ENCODE measurements around the gene POLE3.
A peak's percentile ranks its signal among the peaks of the same experiment; 100 is the strongest.
"Not testable (repeated sequence)": the region's sequence is repeated elsewhere in the genome, so short reads cannot be mapped to it uniquely, and the experiment has no call there.

POLE3 gene, protein sequence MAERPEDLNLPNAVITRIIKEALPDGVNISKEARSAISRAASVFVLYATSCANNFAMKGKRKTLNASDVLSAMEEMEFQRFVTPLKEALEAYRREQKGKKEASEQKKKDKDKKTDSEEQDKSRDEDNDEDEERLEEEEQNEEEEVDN

GRCh38 chr9:113410207-113410864, at the start of gene POLE3, which contains the start of gene C9orf43:
Gene POLE3, minus strand, starts transcription at chr9:113410675. Its CDS starts 382 bp downstream, at chr9:113410293.
Gene C9orf43, plus strand, starts transcription at chr9:113410747. Its CDS starts 2,747 bp downstream, at chr9:113413494.
- peak; percentile 96 for DNase-seq

GRCh38 chr9:113456235-113456634, 45.8 kb upstream of the POLE3 start:
- peak; percentile 14 for DNase-seq

DNA sequence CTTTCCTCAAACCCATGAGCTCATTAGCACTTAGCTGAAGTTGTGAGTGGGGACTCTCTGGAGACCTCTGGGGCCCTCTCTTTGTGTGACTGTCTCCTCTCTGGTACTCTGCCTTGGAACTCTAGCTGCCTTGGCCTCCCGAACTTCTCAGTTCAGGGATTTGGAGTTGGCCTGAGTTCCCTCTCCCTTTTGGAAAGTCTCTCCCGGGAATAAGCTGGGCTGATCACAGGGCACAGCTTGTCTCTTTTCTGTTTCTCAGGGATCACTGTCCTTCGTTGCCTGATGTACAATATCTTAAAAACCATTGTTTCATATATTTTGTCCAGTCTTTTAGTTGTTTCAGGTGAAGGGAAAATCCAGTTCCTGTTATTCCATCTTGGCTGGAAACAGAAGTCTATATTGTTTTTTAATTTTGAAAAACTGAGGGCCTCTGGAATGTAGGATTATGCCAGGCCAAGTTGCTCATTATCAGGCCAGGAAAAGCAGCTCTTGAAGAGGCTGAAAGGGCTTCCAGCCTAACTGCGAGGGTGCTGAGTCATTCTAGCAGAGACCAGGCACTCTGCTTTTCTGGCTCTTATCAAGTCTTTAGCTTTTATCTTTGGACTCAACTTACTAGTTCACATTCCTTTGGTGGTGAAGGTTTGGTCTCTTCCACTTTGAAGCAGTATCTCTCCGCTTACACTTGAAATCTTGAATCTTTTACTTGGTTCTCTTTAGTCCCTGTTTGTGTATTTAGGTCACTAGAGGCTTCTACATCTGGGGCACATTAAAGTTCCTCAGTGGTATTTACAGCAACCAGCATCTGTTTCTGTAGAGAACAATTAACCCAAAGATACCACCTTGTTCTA, 44.7 kb upstream of the POLE3 start:
- DNase-seq: peak; percentile 77

DNA sequence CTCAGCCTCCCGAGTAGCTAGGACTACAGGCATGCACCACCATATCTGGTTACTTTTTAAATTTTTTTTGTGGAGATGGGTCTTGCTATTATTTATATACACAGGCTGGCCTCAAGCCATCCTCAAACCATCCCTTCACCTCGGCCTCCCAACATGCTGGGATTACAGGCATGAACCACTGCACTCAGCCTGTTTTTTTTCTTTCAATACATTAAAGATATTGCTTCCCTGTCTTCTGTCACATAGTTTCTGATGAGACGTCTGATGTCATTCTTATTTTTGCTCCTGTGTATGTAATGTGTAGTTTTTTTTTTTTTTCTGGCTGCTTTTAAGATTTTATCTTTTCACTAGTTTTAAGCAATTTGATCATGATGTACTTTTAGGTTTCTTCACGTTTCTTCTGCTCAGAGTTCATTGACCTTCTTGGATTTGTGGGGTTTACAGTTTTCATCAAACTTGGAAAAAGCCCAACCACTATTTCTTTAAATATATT, 41.7 kb upstream of the POLE3 start:
- no peak for DNase-seq

DNA sequence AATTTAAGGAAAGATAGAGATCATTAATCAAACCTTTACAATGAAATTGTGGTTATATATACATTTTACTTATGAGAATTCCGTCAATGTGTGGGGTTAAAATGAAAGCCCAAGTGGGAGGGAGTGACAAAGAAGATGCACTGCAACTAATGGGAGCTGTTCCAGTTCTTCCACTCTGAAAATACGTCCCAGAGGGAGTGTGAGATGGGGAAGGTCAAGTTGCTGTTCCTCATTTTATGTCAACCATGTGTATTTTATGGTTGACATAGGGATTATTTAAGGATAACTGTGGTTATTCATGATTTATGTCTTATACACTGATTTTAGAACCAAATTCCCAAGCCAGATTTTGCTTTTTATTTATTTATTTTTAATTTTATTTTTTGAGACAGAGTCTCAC, 38.9 kb upstream of the POLE3 start:
- no peak for DNase-seq

DNA sequence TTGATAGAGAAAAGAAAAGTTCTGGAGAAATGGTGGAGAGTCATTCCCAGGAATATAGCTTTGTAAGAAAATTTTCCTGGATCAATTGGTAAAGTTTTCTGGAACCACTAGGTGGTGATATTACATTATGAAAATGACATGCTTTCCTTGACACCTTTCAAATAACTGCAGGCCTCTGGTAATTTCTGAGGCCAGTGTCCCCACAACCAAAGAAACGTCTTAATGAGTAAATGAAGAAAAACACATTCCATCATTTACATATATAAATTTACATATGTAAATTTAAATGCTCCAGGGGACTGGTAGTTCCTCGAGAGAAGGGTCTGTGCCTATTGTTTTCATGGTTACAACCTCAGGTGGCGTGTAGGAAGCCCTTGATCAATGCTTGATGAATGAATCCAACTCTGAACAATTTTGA, 35.9 kb upstream of the POLE3 start:
- peak; percentile 44 for DNase-seq

GRCh38 chr9:113444736-113445135, 34.3 kb upstream of the POLE3 start:
- DNase-seq: no peak

GRCh38 chr9:113437716-113438115, 27.2 kb upstream of the POLE3 start:
- DNase-seq: not testable (repeated sequence)

DNA sequence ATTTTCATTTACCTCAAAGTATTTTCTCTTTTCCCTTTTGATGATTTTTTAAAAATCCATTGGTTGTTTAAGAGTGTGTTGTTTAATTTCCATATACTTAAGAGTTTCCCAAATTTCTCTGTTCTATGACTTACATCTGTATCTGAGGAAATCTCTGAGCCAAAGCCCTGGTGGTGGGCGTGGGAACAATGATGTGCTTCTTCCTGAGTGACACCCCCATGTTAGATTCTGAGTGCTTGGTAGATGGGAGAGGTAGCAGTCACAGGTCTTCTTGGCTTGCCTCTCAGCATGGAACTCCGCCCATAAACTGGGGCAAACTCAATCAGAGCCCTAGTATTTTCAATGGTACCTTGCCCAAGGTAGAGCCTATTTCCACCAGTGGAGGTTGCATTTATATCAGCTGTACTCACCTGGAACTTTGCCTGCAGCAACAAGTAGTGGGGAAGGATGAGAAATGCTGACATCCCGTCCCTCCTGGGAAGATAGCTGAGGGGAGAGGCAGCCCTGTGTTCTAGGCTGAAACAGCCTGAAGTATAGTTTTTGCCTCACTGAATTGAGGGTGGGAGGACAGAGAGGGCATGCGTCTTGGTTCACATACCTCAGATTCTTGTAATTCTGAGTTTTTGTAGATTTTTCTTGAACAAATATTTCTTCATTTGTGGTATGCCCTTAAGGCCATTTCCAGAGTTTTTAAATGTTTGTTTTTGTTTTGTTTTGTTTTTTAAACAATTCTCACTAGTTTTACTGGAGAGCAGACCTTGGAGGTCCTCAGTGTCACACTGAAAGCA, 26.4 kb upstream of the POLE3 start:
- no peak for DNase-seq

DNA sequence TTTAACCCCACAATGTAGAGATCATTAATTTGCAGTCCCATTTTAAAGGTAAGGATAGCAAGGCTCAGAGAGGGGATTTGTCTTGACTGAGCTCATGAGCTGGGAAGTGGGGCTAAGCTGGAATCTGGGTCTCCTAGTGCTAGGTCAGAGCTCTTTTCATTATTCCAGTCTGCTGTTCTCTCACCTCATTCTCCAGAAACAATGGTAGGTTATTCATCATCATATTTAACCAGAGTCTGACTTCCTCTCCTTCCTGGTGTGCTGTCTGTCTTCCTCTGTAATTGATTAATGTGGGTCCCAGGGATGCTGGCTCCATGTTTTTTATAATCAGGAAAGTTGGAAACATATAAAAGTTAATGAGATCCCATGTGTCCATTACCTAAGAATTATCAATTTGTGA, 20.7 kb upstream of the POLE3 start:
- no peak for DNase-seq

GRCh38 chr9:113428062-113428615, 17.7 kb upstream of the POLE3 start:
- no peak for DNase-seq

DNA sequence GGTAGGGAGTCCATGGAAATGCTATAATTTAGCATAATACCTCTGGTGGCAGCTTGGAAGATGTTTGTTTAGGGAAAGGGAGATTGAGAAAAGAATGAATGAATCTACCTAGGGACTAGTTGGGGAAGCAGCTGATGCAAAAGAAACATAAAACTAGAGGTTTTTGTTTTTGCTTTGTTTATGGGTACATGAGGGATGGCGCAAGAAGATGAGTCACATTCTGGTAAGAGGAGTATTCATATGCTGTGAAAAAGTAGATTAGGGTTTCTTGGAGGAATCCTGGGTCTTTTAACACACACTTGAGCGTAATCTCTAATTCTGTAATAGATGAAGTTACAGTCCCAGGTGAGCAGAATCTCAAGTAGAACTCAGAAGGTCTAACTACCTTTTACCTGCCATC, 17.2 kb upstream of the POLE3 start:
- DNase-seq: peak; percentile 64

DNA sequence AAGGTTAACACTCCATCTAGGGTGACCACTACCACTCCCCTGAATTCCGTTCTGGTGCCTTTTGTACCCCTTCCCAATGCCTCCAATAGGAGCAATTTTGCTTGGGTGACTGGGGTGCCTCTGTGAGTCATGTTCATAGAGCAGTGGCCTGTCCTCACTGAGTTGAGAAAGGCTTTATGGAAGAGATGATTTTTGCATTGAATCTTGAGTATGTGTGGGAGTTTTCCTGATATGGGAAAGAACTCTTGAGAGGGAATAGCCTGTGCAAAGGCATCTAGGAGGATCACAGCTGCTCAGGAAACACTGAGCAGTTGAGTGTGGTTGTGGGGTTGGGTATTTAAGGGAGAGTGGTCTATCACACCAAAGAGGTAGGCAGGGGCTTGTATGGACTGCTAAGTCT, 16.2 kb upstream of the POLE3 start:
- no peak for DNase-seq

DNA sequence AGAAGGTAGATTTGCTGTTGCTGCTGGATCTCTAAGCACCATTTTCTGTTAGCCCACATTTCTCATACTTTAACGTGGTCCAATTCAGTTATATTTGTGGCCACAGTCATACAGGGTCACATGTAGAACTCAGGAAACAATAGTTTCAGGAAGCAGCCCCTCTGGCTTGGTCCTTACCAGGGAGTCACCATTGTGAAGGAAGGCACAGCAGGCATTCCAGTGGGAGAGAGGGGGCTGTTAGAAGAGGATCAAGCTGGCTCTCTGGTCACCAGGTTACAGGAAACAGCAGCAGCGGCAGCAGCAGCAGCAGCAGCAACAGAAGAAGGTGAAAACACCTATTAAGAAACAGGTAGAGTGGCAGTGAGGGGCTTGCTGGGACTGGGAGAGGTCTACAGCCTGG, 14.6 kb upstream of the POLE3 start:
- DNase-seq: no peak

GRCh38 chr9:113421726-113422125, 11.3 kb upstream of the POLE3 start:
- DNase-seq: no peak

DNA sequence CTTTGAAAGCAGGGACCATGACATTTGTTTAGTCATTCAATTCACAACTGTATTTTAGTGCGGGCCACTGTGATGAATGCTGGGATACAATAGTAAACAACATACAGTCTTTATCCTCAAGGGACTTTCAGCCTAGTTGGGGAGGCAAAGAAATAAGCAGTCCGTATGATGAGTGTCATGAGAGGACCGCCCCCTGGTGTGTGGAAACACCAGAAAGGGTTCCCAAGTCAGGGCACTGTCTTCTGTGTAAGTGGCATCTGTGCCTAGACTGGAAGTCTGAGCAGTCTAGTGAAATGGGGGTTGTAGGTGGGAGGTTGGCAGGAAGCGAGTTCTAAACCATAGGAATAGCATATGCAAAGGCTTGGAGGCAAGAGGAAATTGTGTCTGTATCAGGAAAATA, 6.9 kb upstream of the POLE3 start:
- no peak for DNase-seq

GRCh38 chr9:113416149-113416721, 5.8 kb upstream of the POLE3 start:
- DNase-seq: no peak

GRCh38 chr9:113409883-113410206, 630 bp downstream of the POLE3 start:
- peak; percentile 15 for DNase-seq

DNA sequence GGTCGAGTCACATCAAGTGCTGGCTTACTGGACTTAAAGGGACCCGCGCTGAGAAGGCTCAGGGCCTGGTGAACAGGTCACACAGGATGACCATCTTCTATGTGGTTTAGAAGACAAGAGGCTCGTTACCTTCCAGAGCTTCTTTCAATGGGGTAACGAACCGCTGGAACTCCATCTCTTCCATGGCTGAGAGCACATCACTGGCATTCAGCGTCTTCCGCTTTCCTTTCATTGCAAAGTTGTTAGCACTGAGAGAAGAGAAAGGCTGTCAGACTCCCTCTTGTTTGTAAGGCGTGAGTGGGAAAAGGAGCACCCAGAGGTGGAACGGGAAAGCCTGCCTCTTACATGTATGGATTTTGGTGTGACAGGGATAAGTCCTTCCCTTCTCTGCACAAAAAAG, 994 bp downstream of the POLE3 start:
- DNase-seq: no peak

GRCh38 chr9:113406873-113407511, 3.5 kb downstream of the POLE3 start:
- DNase-seq: peak; percentile 71

- not testable (repeated sequence) for DNase-seq
Observed at GRCh38 chr9:113406353-113406752, 4.1 kb downstream of the POLE3 start.

GRCh38 chr9:113403646-113404045, 6.8 kb downstream of the POLE3 start:
- no peak for DNase-seq

Measured in HCEC 1CT (cell line).